Measurements from ENCODE around the gene SHC1.

- TF ChIP-seq POLR2A (IDR thresholded peaks at IDR 0.05) (no peak), CTCF (IDR thresholded peaks at IDR 0.05) (no peak)
Measured at GRCh38 chr1:154971341-154971998, 923 bp upstream of the SHC1 start.

Data from thyroid gland (tissue), 4 donors.